ENCODE measurements around the gene ATAT1. TPM values are rescaled to one million over a fixed set of nuclear protein-coding genes. Genes with fewer than 3 reads are reported as not detected.

ATAT1 gene
- total and polyA plus RNA-seq, 2 of the 13 experiments (the other 11 are each of a cell fraction or from before 2014, with no cell fraction given), result 9.2 to 23.6 TPM

- BruUV-seq (replicated peaks), result no TSS peak
- Histone ChIP-seq H3K79me2 (ENCODE audit: insufficient read depth, low read length) (no peaks in the 10 kb centered on the region), H3K4me3 (replicated peaks in 1 of 3; ENCODE audit: insufficient read depth in 1 of 3, low read depth in 2 of 3, low read length in 3 of 3) (no peak overlapping the region), H4K20me1 (ENCODE audit: insufficient read depth, low read length) (no peaks in the 10 kb centered on the region), H3K27me3 (ENCODE audit: control insufficient read depth in 1 of 2, insufficient read depth in 2 of 2, low read length in 2 of 2) (no peaks in the 10 kb centered on the region), H3K36me3 (replicated peaks in 1 of 2; ENCODE audit: control insufficient read depth in 1 of 2, insufficient read depth in 2 of 2, low read length in 2 of 2) (peaks cover 38 to 44% of the 10 kb centered on the region in 2 experiments), H3K4me1 (ENCODE audit: insufficient read depth, low read length) (no peaks in the 10 kb centered on the region), H3K9ac (ENCODE audit: insufficient read depth, low read depth, low read length) (no peak overlapping the region), H2AFZ (ENCODE audit: low read length) (no peak overlapping the region), H3K4me2 (ENCODE audit: low read depth, low read length) (no peak overlapping the region), H3K9me3 (ENCODE audit: low read length) (no peaks in the 10 kb centered on the region), H3K27ac (ENCODE audit: extremely low read length, insufficient read depth, low read length) (no peak overlapping the region)
- intact Hi-C loops (cut with micrococcal nuclease; ENCODE audit: unreplicated experiment), result no loop called here
- CTCF ChIA-PET (ENCODE audit: low intra/inter-chr PET ratio, low total read pairs), result no interaction called here
- DNase-seq (ENCODE audit: low spot score), result no peak
- in situ Hi-C loops (cut with HindIII; ENCODE audit: extremely low pct_ligation_motif_present, low pct_unique_long_range_greater_than_20kb), result loop anchor here (5.0 kb wide), 1 partner anchor 118 kb away; no protein-coding TSS in a partner anchor
- FAIRE-seq, result no peak
- TF ChIP-seq RFX5 (IDR thresholded peaks at IDR 0.05; ENCODE audit: low read depth, low read length) (no peak), POLR2AphosphoS5 (IDR thresholded peaks at IDR 0.05; ENCODE audit: low read depth, low read length) (peak; percentile 49; the same call in 1 of the 2 replicates), SSRP1 (CRISPR knock-in tag; IDR thresholded peaks at IDR 0.05) (0 out of 2 replicates have a peak, but pooled peaks have one; percentile 17), AGO2 (optimal IDR thresholded peaks at IDR 0.05; ENCODE audit: low read depth, low read length) (peak; percentile 50), ZNF629 (CRISPR knock-in tag; conservative IDR thresholded peaks at IDR 0.05) (no peak)
- POLR2A ChIA-PET, result interaction anchor here (0.8 to 10.8 kb wide), 10 partner anchors 8 to 130 kb away, joined by 3 to 172 read pairs (median 5); partner anchors contain the start of gene DHX16
- 94% methylated on average over 10 of the region's 10 CpGs for WGBS (ENCODE audit: low lambda C conversion rate)
- ATAC-seq, result no peak
Observed at GRCh38 chr6:30600451-30600961, 26.2 kb upstream of the ATAT1 start.

DNA sequence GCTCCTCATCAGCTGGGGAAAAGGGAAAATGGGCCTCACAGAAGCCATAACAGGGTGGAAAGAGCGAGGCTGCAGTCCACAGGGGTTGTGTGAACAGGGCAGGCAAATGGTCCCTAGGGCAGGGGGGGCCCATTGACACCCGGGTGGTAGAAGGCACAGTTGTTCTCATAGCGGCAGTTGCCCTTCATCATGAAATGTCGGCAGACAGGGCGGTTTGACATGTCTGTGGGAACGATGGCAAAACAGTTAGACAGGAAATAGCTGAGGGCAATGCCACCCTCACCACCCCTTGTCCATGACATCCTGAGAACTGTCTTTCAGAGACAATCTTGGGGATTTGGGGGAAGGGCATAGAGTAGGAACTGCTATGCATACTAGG, 25.2 kb upstream of the ATAT1 start:
- WGBS (ENCODE audit: low lambda C conversion rate), result 91% methylated on average over 6 of the region's 6 CpGs
- POLR2A ChIA-PET, result interaction anchor here (1.1 to 10.8 kb wide), 9 partner anchors 9 to 71 kb away, joined by 3 to 172 read pairs (median 5); partner anchors contain the start of genes ABCF1 and DHX16
- no peak for FAIRE-seq

More for the DNA sequence above, 25.2 kb upstream of the ATAT1 start:
- no peak overlapping the region for H3K27ac ChIP-seq (ENCODE audit: extremely low read length, insufficient read depth, low read length)
- H3K9ac ChIP-seq (ENCODE audit: insufficient read depth, low read depth, low read length), result no peak overlapping the region
- no peaks in the 10 kb centered on the region for H3K27me3 ChIP-seq (ENCODE audit: control insufficient read depth in 1 of 2, insufficient read depth in 2 of 2, low read length in 2 of 2)
- no peaks in the 10 kb centered on the region for H3K9me3 ChIP-seq (ENCODE audit: low read length)
- ATAC-seq (no peak), DNase-seq (ENCODE audit: low spot score) (no peak)
- BruUV-seq (replicated peaks), result no TSS peak
- intact Hi-C loops (cut with micrococcal nuclease; ENCODE audit: unreplicated experiment) (no loop called here), in situ Hi-C loops (cut with HindIII; ENCODE audit: extremely low pct_ligation_motif_present, low pct_unique_long_range_greater_than_20kb) (loop anchor here (5.0 kb wide), 1 partner anchor 119 kb away; no protein-coding TSS in a partner anchor)
- H3K4me3 ChIP-seq (replicated peaks in 1 of 3; ENCODE audit: insufficient read depth in 1 of 3, low read depth in 2 of 3, low read length in 3 of 3), result no peak overlapping the region
- no peak overlapping the region for H2AFZ ChIP-seq (ENCODE audit: low read length)
- H3K4me2 ChIP-seq (ENCODE audit: low read depth, low read length), result no peak overlapping the region
- CTCF ChIA-PET (ENCODE audit: low intra/inter-chr PET ratio, low total read pairs), result no interaction called here
- H4K20me1 ChIP-seq (ENCODE audit: insufficient read depth, low read length), result no peaks in the 10 kb centered on the region
- TF ChIP-seq POLR2A (IDR thresholded peaks at IDR 0.05; ENCODE audit: insufficient read depth in 1 of 2, low read depth in 2 of 2, low read length in 2 of 2) (peak in 1 of 2 experiments; percentile 55; a peak in 1 of 4 replicates), RBM22 (optimal IDR thresholded peaks at IDR 0.05; ENCODE audit: low read length) (peak; percentile 36), NCOA1 (CRISPR knock-in tag; IDR thresholded peaks at IDR 0.05) (no peak), ESRRA (CRISPR knock-in tag; IDR thresholded peaks at IDR 0.05; ENCODE audit: low read depth) (no peak), FOXP4 (CRISPR knock-in tag; IDR thresholded peaks at IDR 0.05) (no peak)
- H3K36me3 ChIP-seq (replicated peaks in 1 of 2; ENCODE audit: control insufficient read depth in 1 of 2, insufficient read depth in 2 of 2, low read length in 2 of 2), result peaks cover 45 to 52% of the 10 kb centered on the region in 2 experiments
- no peaks in the 10 kb centered on the region for H3K4me1 ChIP-seq (ENCODE audit: insufficient read depth, low read length)
- H3K79me2 ChIP-seq (ENCODE audit: insufficient read depth, low read length), result no peaks in the 10 kb centered on the region
